HL-60 (cell line): Measurements from ENCODE around the gene PFDN6.
A peak's percentile ranks its signal among the peaks of the same experiment; 100 is the strongest.
"Not testable (repeated sequence)": the region's sequence is repeated elsewhere in the genome, so short reads cannot be mapped to it uniquely, and the experiment has no call there.

Experiments used
- DNase-seq, 2 experiments: peaks; one replicate each; pipeline ENCODE4 v3.0.0-alpha.2; 2010 to 2020; ENCODE audit warnings: low read depth in 1 of 2, low spot score in 1 of 2
- H3K27ac ChIP-seq: fragments of 250-450 bp; sonication (Bioruptor Pico); replicated peaks from 2 replicates; pipeline ENCODE4 v1.5.1; 2020; ENCODE audit warnings: mild to moderate bottlenecking, moderate library complexity
- H3K27me3 ChIP-seq: fragments of 250-450 bp; sonication (Bioruptor Pico); 2 replicates; pipeline ENCODE4 v1.5.1; 2021; ENCODE audit warnings: mild to moderate bottlenecking, moderate library complexity; ENCODE audit not compliant: insufficient read depth, poor library complexity, severe bottlenecking
- H3K4me3 ChIP-seq: replicated peaks from 2 replicates; pipeline ENCODE4 v1.5.1; 2011; ENCODE audit warnings: mild to moderate bottlenecking, control low read depth, low read length; ENCODE audit not compliant: insufficient read depth
- CTCF ChIP-seq: IDR thresholded peaks from one replicate; pipeline ENCODE4 v1.5.1; 2011; ENCODE audit warnings: low read length, control low read depth, inconsistent platforms; ENCODE audit not compliant: insufficient read depth
- GABPA ChIP-seq: IDR thresholded peaks from 2 replicates; pipeline ENCODE4 v1.6.1; 2012; ENCODE audit warnings: low read depth
- POLR2AphosphoS5 ChIP-seq: IDR thresholded peaks from 2 replicates; pipeline ENCODE4 v1.6.1; 2012; ENCODE audit warnings: low read depth
- REST ChIP-seq: IDR thresholded peaks from 2 replicates; pipeline ENCODE4 v1.6.1; 2012; ENCODE audit warnings: low read depth; ENCODE audit not compliant: insufficient replicate concordance
- SPI1 ChIP-seq: IDR thresholded peaks from 2 replicates; pipeline ENCODE4 v1.6.1; 2012; ENCODE audit warnings: low read depth, mild to moderate bottlenecking, borderline replicate concordance

PFDN6 gene

GRCh38 chr6:33259032-33259431, 30.4 kb upstream of the PFDN6 start:
- H3K4me3 ChIP-seq = no peak overlapping the region
- TF ChIP-seq GABPA (no peak), CTCF (no peak), REST (no peak), SPI1 (no peak)
- no peaks in the 10 kb centered on the region for H3K27me3 ChIP-seq
- H3K27ac ChIP-seq = no peak overlapping the region
- no peak for DNase-seq

GRCh38 chr6:33262490-33262889, 26.9 kb upstream of the PFDN6 start:
- not testable (repeated sequence) for H3K27me3 ChIP-seq, DNase-seq, H3K4me3 ChIP-seq, H3K27ac ChIP-seq

GRCh38 chr6:33264015-33264414, 25.4 kb upstream of the PFDN6 start:
- Histone ChIP-seq H3K27me3 (no peaks in the 10 kb centered on the region), H3K4me3 (no peak overlapping the region), H3K27ac (no peak overlapping the region)
- no peak for DNase-seq
- no peak for TF ChIP-seq REST
- TF ChIP-seq CTCF = no peak
- no peak for TF ChIP-seq POLR2AphosphoS5
- TF ChIP-seq SPI1 = no peak
- TF ChIP-seq GABPA = no peak

- TF ChIP-seq REST (no peak), CTCF (no peak), GABPA (no peak), SPI1 (no peak), POLR2AphosphoS5 (no peak)
- Histone ChIP-seq H3K4me3 (peak overlapping the region; percentile 73), H3K27ac (peak overlapping the region; percentile 97), H3K27me3 (no peaks in the 10 kb centered on the region)
- no peak for DNase-seq
Measured at GRCh38 chr6:33271117-33271467, 18.3 kb upstream of the PFDN6 start.
